ENCODE data around the gene DDX19B.

- peak; percentile 36 to 63 (median 62) for TF ChIP-seq CTCF (optimal IDR thresholded peaks at IDR 0.05 in 1 of 3, IDR thresholded peaks at IDR 0.05 in 1 of 3, conservative IDR thresholded peaks at IDR 0.05 in 1 of 3; ENCODE audit: extremely low read depth in 1 of 3, insufficient read depth in 2 of 3, low read length in 3 of 3)
- TF ChIP-seq EZH2 (IDR thresholded peaks at IDR 0.05; ENCODE audit: low read length), result no peak
Measured at GRCh38 chr16:70331588-70332358, 32.8 kb downstream of the DDX19B start.
